Gastroesophageal sphincter (tissue), 3 donors: ENCODE data around the gene TMEM201.

Experiments used
- CTCF ChIP-seq, 4 experiments: fragments of 200-600 bp in 2 of 4; fragments of 450-650 bp in 2 of 4; sonication (generic) in 1 of 4; IDR thresholded peaks; one replicate each; pipeline ENCODE4 v1.5.1; 2017 to 2019; ENCODE audit warnings: antibody characterized with exemption in 4 of 4, mild to moderate bottlenecking in 2 of 4, moderate library complexity in 2 of 4
- EP300 ChIP-seq: sonication (generic); formaldehyde crosslinking; IDR thresholded peaks from one replicate; pipeline ENCODE4 v1.6.1; 2017; ENCODE audit warnings: antibody characterized with exemption, mild to moderate bottlenecking
- POLR2A ChIP-seq, 2 donors: fragments of 450-650 bp; IDR thresholded peaks; one replicate each; pipeline ENCODE4 v1.6.1; 2017; ENCODE audit warnings: antibody characterized with exemption in 2 of 2, mild to moderate bottlenecking in 2 of 2, moderate library complexity in 1 of 2
- POLR2AphosphoS5 ChIP-seq: sonication (generic); formaldehyde crosslinking; IDR thresholded peaks from one replicate; pipeline ENCODE4 v1.6.1; 2017; ENCODE audit warnings: antibody characterized with exemption

GRCh38 chr1:9594471-9595155 is 5.9 kb downstream of the TMEM201 start:
- TF ChIP-seq POLR2A (IDR thresholded peaks at IDR 0.05): peak in 1 of 2 donors; percentile 2
- no peak for TF ChIP-seq CTCF (IDR thresholded peaks at IDR 0.05)
- no peak for TF ChIP-seq POLR2AphosphoS5
- no peak for TF ChIP-seq EP300
